Muscle of leg (tissue), 11 donors: ENCODE measurements around the gene TMEM212. TPM values are rescaled to one million over a fixed set of nuclear protein-coding genes. Genes with fewer than 3 reads are reported as not detected.
A peak's percentile ranks its signal among the peaks of the same experiment; 100 is the strongest.

Source experiments
- DNase-seq: peaks from one replicate; pipeline ENCODE4 v3.0.0; 2013
- H3K27ac ChIP-seq: one replicate; pipeline ENCODE4 v1.5.1; 2013; ENCODE audit warnings: mild to moderate bottlenecking, low read length, control low read depth
- H3K27me3 ChIP-seq: one replicate; pipeline ENCODE4 v1.6.1; 2013; ENCODE audit warnings: low read length; ENCODE audit not compliant: control insufficient read depth, insufficient read depth
- H3K36me3 ChIP-seq: one replicate; pipeline ENCODE4 v1.6.1; 2013; ENCODE audit warnings: low read length; ENCODE audit not compliant: control insufficient read depth, insufficient read depth
- H3K4me1 ChIP-seq: one replicate; pipeline ENCODE4 v1.6.1; 2013; ENCODE audit warnings: low read length; ENCODE audit not compliant: control insufficient read depth, insufficient read depth
- H3K4me3 ChIP-seq: one replicate; pipeline ENCODE4 v1.5.1; 2013; ENCODE audit warnings: low read length, control low read depth
- H3K9me3 ChIP-seq: replicated peaks from 2 replicates; pipeline ENCODE4 v1.6.1; 2013; ENCODE audit warnings: low read depth, low read length; ENCODE audit not compliant: control insufficient read depth
- WGBS: methylation state at CpG from one replicate; pipeline ENCODE4 v1.1.5; 2013; ENCODE audit warnings: missing lambda C conversion rate; ENCODE audit not compliant: insufficient coverage; 5-methylcytosine and 5-hydroxymethylcytosine counted together
- polyA plus RNA-seq, 8 donors: library from polyadenylated mRNA; unstranded; fragments of 120-200 nt; gene quantifications; one replicate each; pipeline versions ENCODE4 v1.2.1 to v1.2.3, GENCODE V29; 2013; ENCODE audit warnings: inconsistent platforms in 1 of 8, low replicate concordance in 1 of 8; ENCODE audit not compliant: insufficient read length in 8 of 8, insufficient read depth in 1 of 8
- total RNA-seq: library from RNA; stranded (reverse); fragments of 120-200 nt; gene quantifications from one replicate; pipeline ENCODE4 v1.2.4, GENCODE V29; 2013

TMEM212 gene
- total and polyA plus RNA-seq, 9 donors = 0.06 to 0.34 (median 0.12) TPM; not detected in 3

DNA sequence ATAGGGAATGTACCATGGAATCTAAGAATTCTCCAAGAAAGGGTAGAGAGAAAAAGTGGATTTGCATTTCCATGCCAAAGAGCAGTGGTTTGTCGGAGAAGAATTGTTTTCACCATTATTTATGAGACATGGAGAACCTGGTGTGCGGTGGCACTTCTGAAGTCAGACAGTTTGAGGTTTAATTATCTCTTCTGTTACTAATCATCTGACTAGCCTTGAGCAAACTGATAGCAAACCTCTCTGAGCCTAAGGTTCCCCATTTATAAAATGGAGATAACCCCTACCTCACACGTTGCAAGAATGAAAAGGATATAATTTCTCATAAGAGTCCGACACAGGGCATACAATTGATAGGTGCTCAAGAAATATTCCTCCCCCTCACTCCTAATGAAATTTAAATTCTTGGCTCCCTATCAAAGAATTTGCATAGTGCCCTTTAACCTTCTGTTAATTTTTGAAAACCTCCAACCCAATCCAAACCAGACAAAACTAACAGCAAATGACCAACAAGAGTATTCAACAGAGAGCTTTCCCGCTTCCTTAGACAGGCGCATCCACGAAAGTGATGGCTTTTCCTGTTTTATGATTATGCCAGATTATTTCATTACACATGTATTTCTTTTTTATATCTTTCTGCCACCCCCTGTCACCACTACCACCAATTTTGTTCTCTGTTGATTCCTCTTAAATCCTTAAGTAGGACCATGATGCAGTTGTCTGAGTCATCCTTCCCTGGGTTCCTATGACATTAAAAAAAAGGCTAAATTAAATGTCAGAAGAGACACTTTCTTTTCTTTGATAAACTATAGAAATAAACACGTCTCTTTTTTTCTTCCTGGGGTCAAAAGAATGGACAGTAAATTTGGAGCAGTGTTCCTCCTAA lies 28.5 kb downstream of the TMEM212 start:
- DNase-seq = no peak
- no peaks in the 10 kb centered on the region for H3K27me3 ChIP-seq
- H3K36me3 ChIP-seq = no peaks in the 10 kb centered on the region
- WGBS = 75% methylated on average over 4 of the region's 8 CpGs
- H3K27ac ChIP-seq = no peak overlapping the region
- H3K9me3 ChIP-seq = no peaks in the 10 kb centered on the region
- peaks cover 18% of the 10 kb centered on the region for H3K4me1 ChIP-seq
- no peak overlapping the region for H3K4me3 ChIP-seq

GRCh38 chr3:171873580-171873979 lies 30.4 kb downstream of the TMEM212 start:
- DNase-seq = peak; percentile 30
- Histone ChIP-seq H3K27me3 (no peaks in the 10 kb centered on the region), H3K4me1 (peaks cover 20% of the 10 kb centered on the region), H3K36me3 (no peaks in the 10 kb centered on the region), H3K27ac (peak overlapping the region; percentile 94), H3K9me3 (no peaks in the 10 kb centered on the region), H3K4me3 (no peak overlapping the region)
- WGBS = no CpG with 5 or more reads among the region's 1 CpG

DNA sequence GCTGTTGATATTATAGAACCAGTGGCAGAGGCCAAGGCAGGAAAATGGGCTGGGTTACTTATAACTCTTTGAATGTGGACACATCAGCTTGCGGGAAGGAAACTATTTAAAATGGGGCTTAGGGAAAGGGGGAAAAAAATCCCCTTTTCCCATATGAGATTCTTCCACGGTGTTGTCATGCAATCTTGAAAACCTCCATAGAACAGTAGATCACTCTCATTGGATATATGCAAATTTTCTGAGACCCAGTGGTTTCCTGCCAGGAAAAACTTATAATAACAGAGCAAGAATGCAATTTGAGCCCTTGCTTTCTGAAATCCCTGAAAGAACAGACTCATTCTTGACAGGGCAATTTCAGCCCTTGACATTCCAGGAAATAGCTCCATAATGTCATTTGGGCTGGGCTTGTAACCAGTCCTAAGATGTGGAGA lies 31.1 kb downstream of the TMEM212 start:
- peak; percentile 96 for DNase-seq
- H3K27me3 ChIP-seq = no peaks in the 10 kb centered on the region
- H3K9me3 ChIP-seq = no peaks in the 10 kb centered on the region
- WGBS = no CpG with 5 or more reads among the region's 2 CpGs
- peak overlapping the region; percentile 94 for H3K27ac ChIP-seq
- H3K36me3 ChIP-seq = no peaks in the 10 kb centered on the region
- no peak overlapping the region for H3K4me3 ChIP-seq
- H3K4me1 ChIP-seq = peaks cover 20% of the 10 kb centered on the region

GRCh38 chr3:171874879-171875278 lies 31.7 kb downstream of the TMEM212 start:
- peak; percentile 52 for DNase-seq
- H3K27ac ChIP-seq = peak overlapping the region; percentile 94
- H3K27me3 ChIP-seq = no peaks in the 10 kb centered on the region
- peaks cover 23% of the 10 kb centered on the region for H3K4me1 ChIP-seq
- WGBS = no CpG with 5 or more reads among the region's 4 CpGs
- no peak overlapping the region for H3K4me3 ChIP-seq
- H3K9me3 ChIP-seq = no peaks in the 10 kb centered on the region
- H3K36me3 ChIP-seq = no peaks in the 10 kb centered on the region

DNA sequence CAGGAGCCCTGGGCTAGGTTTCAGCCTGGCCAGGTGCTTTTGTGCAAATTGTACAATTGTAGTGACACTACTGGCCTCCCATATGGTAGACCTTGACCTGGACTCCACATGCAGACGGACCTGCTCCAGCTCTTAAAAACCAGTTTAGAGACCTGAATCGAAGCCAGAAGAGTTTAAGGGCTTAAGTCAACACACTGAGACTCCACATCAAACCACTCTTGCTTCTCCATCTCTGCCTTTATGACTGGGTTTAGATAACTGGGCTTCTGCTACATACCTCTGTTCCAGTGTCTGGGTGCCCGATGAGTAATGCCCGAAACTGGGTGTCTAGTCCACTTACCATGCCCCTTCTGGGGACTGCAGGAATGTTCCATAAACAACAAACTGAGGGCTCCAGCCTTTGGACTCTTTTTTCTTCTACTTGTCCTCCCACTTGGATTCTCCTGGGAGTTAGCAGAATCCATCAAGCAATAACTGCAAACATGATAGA lies 32.8 kb downstream of the TMEM212 start:
- peak overlapping the region; percentile 94 for H3K27ac ChIP-seq
- H3K4me1 ChIP-seq = peaks cover 23% of the 10 kb centered on the region
- H3K9me3 ChIP-seq = no peaks in the 10 kb centered on the region
- H3K36me3 ChIP-seq = no peaks in the 10 kb centered on the region
- no peak overlapping the region for H3K4me3 ChIP-seq
- H3K27me3 ChIP-seq = no peaks in the 10 kb centered on the region
- 90% methylated on average over 2 of the region's 4 CpGs for WGBS
- peak; percentile 28 for DNase-seq

DNA sequence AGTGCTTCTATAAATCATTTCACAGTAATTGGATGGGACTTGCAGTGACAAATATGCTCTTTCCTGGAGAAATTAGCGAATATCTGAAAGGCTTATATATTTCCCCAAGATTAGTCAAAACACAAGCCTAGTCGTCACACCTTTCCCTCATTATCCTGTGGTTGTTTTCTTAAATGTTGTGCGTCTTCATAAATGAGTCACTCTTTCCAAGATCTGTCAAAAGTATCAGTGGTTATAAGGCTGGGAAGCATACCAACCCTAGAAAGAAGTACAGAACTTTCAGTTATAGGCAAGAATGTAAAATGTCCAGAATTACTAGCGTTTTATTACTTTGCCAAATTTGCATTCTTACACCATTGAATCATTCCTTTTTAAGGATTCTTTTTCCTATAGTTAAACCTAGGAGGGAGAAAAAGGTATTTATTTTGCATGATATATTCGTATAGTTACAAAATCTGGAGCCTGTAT lies 33.6 kb downstream of the TMEM212 start:
- peak overlapping the region; percentile 94 for H3K27ac ChIP-seq

DNA sequence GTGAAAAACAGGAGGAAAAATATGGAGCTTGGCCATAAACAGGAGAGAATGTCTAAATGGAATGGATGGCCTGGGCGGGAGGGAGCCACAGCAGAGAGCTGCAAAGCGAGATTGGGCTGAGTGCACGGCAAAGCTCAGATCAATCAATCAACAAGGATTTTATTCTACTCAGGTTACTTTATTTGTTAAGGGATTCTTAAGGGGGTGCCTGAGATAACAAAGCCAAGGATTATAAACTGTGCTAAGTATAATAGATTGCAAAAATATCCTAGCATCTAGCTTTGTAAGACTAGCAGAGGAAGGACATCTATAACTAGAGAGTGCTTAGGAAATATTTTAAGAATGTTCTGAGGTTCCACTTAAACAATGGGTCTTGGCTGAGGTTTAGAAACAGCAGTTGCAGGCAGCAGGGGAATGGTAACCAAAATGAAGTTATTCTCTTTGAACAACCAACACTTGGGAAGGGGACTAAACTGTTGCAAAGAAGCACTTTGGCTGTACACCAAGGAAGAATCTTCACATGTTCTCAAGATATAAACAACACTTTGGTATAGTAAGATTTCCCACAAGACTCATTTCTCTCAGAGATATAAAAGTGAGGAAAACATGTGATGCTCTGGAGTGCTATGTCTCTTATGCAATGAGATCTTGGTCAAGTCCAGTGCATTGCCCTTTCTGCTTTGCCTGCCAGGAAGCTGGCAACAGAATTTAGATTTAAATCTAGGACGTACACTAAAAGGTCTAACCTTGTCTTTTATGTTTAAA lies 35.5 kb downstream of the TMEM212 start:
- no peaks in the 10 kb centered on the region for H3K27me3 ChIP-seq
- H3K4me1 ChIP-seq = peaks cover 20% of the 10 kb centered on the region
- H3K36me3 ChIP-seq = no peaks in the 10 kb centered on the region
- H3K9me3 ChIP-seq = no peaks in the 10 kb centered on the region
- no peak overlapping the region for H3K4me3 ChIP-seq
- peak overlapping the region; percentile 25 for H3K27ac ChIP-seq
- peak; percentile 70 for DNase-seq
- no CpG with 5 or more reads among the region's 4 CpGs for WGBS

More for the DNA sequence above, 33.6 kb downstream of the TMEM212 start:
- Histone ChIP-seq H3K4me3 (no peak overlapping the region), H3K27me3 (no peaks in the 10 kb centered on the region), H3K9me3 (no peaks in the 10 kb centered on the region), H3K36me3 (no peaks in the 10 kb centered on the region), H3K4me1 (peaks cover 23% of the 10 kb centered on the region)
- DNase-seq = peak; percentile 90
- no CpG with 5 or more reads among the region's 5 CpGs for WGBS

GRCh38 chr3:171879472-171879871 lies 36.3 kb downstream of the TMEM212 start:
- Histone ChIP-seq H3K36me3 (no peaks in the 10 kb centered on the region), H3K4me1 (peaks cover 21% of the 10 kb centered on the region), H3K27ac (no peak overlapping the region), H3K27me3 (no peaks in the 10 kb centered on the region), H3K9me3 (no peaks in the 10 kb centered on the region), H3K4me3 (no peak overlapping the region)
- DNase-seq = no peak
- 54% methylated on average over 2 of the region's 3 CpGs for WGBS

- no peaks in the 10 kb centered on the region for H3K27me3 ChIP-seq
- DNase-seq = no peak
- H3K27ac ChIP-seq = no peak overlapping the region
- H3K36me3 ChIP-seq = no peaks in the 10 kb centered on the region
- H3K4me3 ChIP-seq = no peak overlapping the region
- H3K9me3 ChIP-seq = no peaks in the 10 kb centered on the region
- no CpG with 5 or more reads among the region's 4 CpGs for WGBS
- peaks cover 16% of the 10 kb centered on the region for H3K4me1 ChIP-seq
These were observed 37.1 kb downstream of the TMEM212 start for GRCh38 chr3:171880101-171880870.
